HFFc6 (cell line): Measurements from ENCODE around the gene NLRP14. TPM values are rescaled to one million over a fixed set of nuclear protein-coding genes. Genes with fewer than 3 reads are reported as not detected.

Experiments
- DNase-seq: peaks from one replicate; pipeline ENCODE4 v3.0.0-alpha.2; 2018
- H3K27ac Mint-ChIP-seq: 2 replicates; pipeline ENCODE4 v1.8.0; 2020; ENCODE audit warnings: mild to moderate bottlenecking, mixed read lengths
- H3K27me3 Mint-ChIP-seq: 2 replicates; pipeline ENCODE4 v1.8.0; 2021; ENCODE audit warnings: mild to moderate bottlenecking, moderate library complexity, mixed read lengths; ENCODE audit not compliant: insufficient read depth
- H3K36me3 Mint-ChIP-seq: 2 replicates; pipeline ENCODE4 v1.8.0; 2021; ENCODE audit warnings: low read depth, mixed read lengths
- H3K4me1 Mint-ChIP-seq: 2 replicates; pipeline ENCODE4 v1.8.0; 2020; ENCODE audit warnings: low read depth, mixed read lengths
- H3K4me3 Mint-ChIP-seq: 2 replicates; pipeline ENCODE4 v1.8.0; 2020; ENCODE audit warnings: mild to moderate bottlenecking, moderate library complexity, mixed read lengths
- H3K9me3 Mint-ChIP-seq: 2 replicates; pipeline ENCODE4 v1.8.0; 2020; ENCODE audit warnings: mild to moderate bottlenecking, mixed read lengths
- total RNA-seq, 6 experiments: library from RNA; stranded (reverse); fragmentation: NEBNext Ultra II Directional; extraction: Animal tissue kit (Norgen Biotek cat#: 25700); gene quantifications; 2 replicates in 1 of 6; 3 replicates in 5 of 6; pipeline ENCODE4 v1.2.3, GENCODE V29; 2021
- TF ChIP-seq, protein P1 (sequence below): fragments of 200-600 bp; sonication (generic); IDR thresholded peaks from 2 replicates; pipeline ENCODE4 v1.5.0; 2021; ENCODE audit warnings: antibody characterized with exemption, mild to moderate bottlenecking

Gene NLRP14
- total RNA-seq, 6 experiments from 2014 or later, result 0.06 TPM; not detected in 5

DNA sequence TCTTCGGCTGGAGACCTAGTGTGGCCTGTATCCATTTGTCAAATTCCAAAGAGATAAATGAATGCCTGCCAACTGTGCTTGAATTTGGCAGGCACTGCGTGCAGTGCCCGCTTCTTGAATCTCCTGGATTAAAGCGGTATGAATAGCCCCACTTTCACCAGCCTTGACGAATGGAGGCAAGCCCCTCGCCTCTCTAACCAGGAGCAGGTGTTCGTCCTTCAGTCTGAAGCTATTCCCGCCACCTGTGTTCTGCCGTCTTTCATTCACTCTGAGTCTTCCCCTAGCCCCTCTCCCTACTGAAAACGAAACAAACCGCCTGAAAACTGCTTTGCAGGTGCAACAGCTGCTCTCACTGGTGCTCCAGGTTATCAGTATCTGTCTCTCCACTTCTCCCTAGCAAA lies 11.2 kb downstream of the NLRP14 start:
- H3K4me1 Mint-ChIP-seq, result no peaks in the 10 kb centered on the region
- TF ChIP-seq, protein P1, sequence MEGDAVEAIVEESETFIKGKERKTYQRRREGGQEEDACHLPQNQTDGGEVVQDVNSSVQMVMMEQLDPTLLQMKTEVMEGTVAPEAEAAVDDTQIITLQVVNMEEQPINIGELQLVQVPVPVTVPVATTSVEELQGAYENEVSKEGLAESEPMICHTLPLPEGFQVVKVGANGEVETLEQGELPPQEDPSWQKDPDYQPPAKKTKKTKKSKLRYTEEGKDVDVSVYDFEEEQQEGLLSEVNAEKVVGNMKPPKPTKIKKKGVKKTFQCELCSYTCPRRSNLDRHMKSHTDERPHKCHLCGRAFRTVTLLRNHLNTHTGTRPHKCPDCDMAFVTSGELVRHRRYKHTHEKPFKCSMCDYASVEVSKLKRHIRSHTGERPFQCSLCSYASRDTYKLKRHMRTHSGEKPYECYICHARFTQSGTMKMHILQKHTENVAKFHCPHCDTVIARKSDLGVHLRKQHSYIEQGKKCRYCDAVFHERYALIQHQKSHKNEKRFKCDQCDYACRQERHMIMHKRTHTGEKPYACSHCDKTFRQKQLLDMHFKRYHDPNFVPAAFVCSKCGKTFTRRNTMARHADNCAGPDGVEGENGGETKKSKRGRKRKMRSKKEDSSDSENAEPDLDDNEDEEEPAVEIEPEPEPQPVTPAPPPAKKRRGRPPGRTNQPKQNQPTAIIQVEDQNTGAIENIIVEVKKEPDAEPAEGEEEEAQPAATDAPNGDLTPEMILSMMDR, result no peak
- H3K27ac Mint-ChIP-seq, result no peak overlapping the region
- no peaks in the 10 kb centered on the region for H3K9me3 Mint-ChIP-seq
- no peak for DNase-seq
- peaks cover 14% of the 10 kb centered on the region for H3K27me3 Mint-ChIP-seq
- H3K4me3 Mint-ChIP-seq, result no peak overlapping the region
- no peaks in the 10 kb centered on the region for H3K36me3 Mint-ChIP-seq

DNA sequence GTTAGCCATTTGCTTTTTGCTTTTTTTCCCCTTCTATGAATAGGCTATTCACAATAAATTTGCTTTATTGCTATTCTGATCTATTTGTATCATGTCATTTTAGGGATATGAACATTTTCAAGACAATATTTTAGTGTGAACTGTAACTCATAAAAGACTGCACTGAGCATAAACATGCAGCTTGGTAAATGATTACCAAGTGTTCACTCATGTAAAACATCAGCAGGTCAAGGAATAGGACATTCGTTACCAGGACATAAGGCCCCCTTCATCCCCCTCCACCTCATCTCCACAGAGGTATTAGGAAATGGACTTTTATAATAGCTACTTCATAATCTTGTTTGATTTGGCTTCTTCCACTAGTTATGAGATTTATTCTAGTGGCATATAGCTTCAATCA lies 12.4 kb downstream of the NLRP14 start:
- Mint-ChIP-seq H3K9me3 (no peaks in the 10 kb centered on the region), H3K27ac (no peak overlapping the region), H3K4me3 (no peak overlapping the region), H3K4me1 (no peaks in the 10 kb centered on the region), H3K36me3 (no peaks in the 10 kb centered on the region), H3K27me3 (peaks cover 14% of the 10 kb centered on the region)
- no peak for DNase-seq
- TF ChIP-seq, protein P1, result no peak

DNA sequence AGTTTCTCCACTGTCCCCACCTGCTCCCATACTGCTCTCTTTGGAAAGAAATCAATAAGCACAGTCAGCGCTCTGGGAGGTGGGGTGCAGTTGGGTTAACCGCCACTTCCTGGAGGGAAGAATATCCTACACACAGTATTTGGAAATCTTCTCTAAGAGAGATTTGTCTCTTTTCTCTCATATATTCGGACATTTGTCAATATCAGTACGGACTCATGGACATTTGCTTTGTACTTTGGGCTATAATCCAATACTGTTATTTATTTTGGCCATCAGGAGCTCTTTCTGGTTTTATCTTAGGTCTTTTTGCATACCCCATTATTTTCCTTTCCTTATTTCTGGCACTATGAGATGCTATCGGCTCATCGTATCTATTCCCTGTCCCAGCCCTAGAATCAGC lies 13.7 kb downstream of the NLRP14 start:
- no peak for DNase-seq
- Mint-ChIP-seq H3K36me3 (no peaks in the 10 kb centered on the region), H3K9me3 (no peaks in the 10 kb centered on the region), H3K27ac (no peak overlapping the region), H3K27me3 (peaks cover 14% of the 10 kb centered on the region), H3K4me3 (no peak overlapping the region), H3K4me1 (no peaks in the 10 kb centered on the region)
- TF ChIP-seq, protein P1, result no peak

DNA sequence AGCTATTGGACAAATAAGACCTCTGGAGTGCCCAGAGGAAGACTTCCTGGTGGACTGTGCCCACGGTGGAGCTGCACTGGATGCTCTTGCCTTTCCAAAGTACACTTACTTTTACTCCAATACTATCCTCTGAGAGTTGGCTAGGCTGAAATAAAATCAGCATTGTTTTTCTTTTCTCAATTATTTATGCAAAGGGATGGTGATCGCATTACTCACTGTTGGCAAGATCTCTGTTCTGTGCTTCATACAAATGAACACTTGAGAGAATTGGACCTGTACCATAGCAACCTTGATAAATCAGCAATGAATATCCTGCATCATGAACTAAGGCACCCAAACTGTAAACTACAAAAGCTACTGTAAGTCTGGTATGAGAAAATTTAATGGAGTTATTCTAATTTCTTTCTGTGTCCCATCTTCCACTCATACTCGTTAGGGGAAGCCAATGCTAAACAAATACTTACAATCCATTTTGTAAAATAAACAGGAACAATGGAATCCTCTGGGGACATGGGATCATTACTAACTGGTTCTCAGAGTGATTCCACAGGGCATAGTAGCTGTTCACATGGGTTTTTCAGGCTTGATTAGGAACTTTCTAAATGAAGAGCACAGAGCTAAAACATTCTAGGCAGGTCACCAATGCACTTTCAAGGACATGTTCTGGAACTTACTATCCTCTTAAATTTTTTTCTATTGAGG lies 26.3 kb downstream of the NLRP14 start:
- Mint-ChIP-seq H3K27ac (no peak overlapping the region), H3K9me3 (no peaks in the 10 kb centered on the region)
- DNase-seq, result peak; percentile 36

DNA sequence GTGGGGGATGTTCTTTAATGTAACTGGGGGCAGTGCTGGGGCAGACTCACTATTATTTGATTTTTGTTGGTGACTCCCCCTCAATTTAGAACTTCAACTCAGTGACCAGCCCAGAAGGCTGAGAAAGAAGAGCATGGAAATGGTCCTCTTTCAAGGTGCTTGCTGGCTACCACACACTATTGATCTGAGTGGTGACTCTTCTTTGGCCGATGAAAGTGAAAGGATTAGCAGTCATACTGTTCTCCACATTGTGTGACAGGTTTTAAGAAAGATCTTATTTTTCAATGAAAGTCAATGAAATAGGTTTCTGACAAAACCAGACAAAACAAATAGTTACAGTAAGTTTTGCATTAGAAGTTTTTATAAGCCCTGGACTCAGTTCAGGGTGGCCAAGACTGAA lies 29.9 kb downstream of the NLRP14 start:
- DNase-seq, result no peak
- H3K27me3 Mint-ChIP-seq, result no peaks in the 10 kb centered on the region
- peaks cover 9% of the 10 kb centered on the region for H3K4me1 Mint-ChIP-seq
- H3K36me3 Mint-ChIP-seq, result no peaks in the 10 kb centered on the region
- no peak overlapping the region for H3K4me3 Mint-ChIP-seq
- H3K27ac Mint-ChIP-seq, result no peak overlapping the region
- TF ChIP-seq, protein P1, result no peak
- no peaks in the 10 kb centered on the region for H3K9me3 Mint-ChIP-seq

More for the DNA sequence above, 26.3 kb downstream of the NLRP14 start:
- H3K27me3 Mint-ChIP-seq, result no peaks in the 10 kb centered on the region; the same call in 1 of the 2 replicates
- TF ChIP-seq, protein P1, result no peak
- H3K4me3 Mint-ChIP-seq, result no peak overlapping the region
- H3K4me1 Mint-ChIP-seq, result peaks cover 9% of the 10 kb centered on the region
- H3K36me3 Mint-ChIP-seq, result no peaks in the 10 kb centered on the region
